ENCODE data around the gene CELSR2. TPM values are rescaled to one million over a fixed set of nuclear protein-coding genes. Genes with fewer than 3 reads are reported as not detected.

The CELSR2 gene
- total and polyA plus RNA-seq, 2 of the 8 experiments (the other 6 are each of a cell fraction or from before 2014, with no cell fraction given): 12.0 to 27.7 TPM

GRCh38 chr1:109265016-109265415 is 15.7 kb downstream of the CELSR2 start (continued):
- TF ChIP-seq TBP (IDR thresholded peaks at IDR 0.05; ENCODE audit: low read depth, low read length): no peak
- TF ChIP-seq YY1 (IDR thresholded peaks at IDR 0.05; ENCODE audit: low read depth, low read length): no peak

Measured in H1 (cell line).